DMS114 treated with DMSO at 0.1 percent for 48 hours (cell line): Measurements from ENCODE around the gene AMMECR1.

ENCODE experiments used
- DNase-seq: peaks from one replicate; lab custom pipeline; 2025; ENCODE audit not compliant: unreplicated experiment; lab: John Stamatoyannopoulos, UW

The AMMECR1 gene

DNA sequence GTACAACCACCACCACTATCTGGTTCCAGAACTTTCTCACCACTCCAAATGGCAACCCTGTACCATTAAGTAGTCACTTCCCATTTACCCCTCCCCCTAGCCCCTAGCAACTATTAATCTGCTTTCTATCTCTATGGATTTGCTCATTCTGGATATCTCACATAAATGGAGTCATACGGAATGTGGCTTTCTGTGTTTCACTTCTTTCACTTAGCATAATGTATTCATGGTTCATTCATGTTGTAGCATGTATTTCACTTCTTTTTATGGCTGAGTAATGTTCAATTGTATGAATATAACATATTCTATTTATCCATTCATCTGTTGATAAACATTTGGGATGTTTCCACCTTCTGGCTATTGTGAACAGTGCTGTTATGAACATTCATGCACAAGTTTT lies 104.7 kb downstream of the AMMECR1 start:
- no peak for DNase-seq

DNA sequence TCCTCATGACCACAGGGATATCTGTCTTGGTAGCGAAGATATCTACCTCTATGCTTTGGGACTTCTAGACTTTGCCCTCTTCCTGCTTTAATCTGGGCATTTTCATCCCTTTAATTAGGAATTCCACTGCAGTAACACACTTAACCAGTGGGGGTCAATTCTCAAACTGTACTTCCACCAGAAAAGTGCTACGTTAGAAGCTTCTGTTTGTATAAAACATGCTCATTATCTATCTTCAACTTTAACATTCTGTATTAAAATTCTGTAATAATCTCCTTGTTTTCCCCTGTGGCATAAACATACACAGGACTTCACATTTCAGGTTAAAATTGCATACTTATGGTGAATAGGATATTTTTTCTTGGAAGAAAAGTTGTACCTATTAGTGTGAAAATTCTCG lies 105.6 kb downstream of the AMMECR1 start:
- no peak for DNase-seq

DNA sequence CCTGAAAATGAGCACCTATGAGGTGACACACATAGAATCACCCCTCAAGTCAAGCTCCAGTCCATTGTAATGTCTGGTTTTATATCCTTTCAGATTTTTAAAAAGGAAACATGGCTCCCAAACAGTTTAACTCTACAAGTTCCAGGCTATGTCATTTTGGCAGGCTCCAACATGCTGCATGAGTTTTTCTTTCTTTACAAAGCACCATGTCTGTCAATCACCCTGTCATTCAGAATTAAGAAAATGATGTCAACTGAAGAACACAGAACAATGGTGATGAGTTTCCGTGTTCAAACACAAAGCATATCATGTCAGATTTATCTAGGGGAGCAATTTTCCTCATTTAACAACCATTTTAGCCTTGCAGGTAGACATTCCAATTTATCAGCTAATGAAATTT lies 106.5 kb downstream of the AMMECR1 start:
- DNase-seq, result no peak

- no peak for DNase-seq
Measured at GRCh38 chrX:110210417-110211139, 107.3 kb downstream of the AMMECR1 start.

- no peak for DNase-seq
Measured at GRCh38 chrX:110208092-110208491, 109.8 kb downstream of the AMMECR1 start.

- no peak for DNase-seq
Measured at GRCh38 chrX:110204986-110205385, 112.9 kb downstream of the AMMECR1 start.

DNA sequence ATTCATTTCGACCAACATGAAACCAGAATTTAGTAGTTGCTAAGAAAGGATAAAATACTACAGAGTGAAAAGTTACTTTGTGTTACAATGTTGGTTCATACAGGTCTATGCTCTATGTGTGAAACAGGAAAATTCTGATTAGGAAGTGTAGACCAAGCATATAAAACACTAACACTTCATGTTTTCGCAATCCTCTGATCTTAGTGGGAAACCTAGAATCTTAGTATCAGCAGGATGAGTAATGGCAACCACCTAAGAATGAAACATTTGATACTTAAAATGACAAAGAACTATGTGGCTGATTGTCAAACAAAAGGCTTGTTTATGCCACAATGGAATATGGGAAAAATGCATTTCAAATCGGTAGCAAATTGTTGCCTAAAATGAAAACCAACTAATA lies 116.1 kb downstream of the AMMECR1 start:
- DNase-seq, result no peak

DNA sequence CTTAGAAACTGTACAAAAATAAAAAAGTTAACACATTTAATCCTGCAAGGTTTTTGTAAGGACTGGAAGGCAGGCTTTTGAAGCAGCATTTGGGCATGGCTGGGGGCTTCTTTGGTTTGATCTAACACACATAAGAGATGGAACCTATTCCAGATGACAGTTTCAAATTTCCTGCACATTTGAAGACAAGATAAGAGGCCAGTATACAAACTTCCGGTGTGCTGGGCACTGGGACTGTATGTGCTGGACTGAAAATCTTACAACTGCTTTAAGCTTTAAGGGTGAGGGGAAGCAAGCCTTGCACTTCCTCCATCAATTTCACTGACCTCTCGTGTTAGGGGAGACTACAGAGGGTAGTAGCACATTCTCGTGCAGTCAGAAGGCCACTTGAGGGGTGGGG lies 122.9 kb downstream of the AMMECR1 start:
- DNase-seq, result no peak

- DNase-seq, result no peak
Measured at GRCh38 chrX:110192516-110192915, 125.4 kb downstream of the AMMECR1 start.

DNA sequence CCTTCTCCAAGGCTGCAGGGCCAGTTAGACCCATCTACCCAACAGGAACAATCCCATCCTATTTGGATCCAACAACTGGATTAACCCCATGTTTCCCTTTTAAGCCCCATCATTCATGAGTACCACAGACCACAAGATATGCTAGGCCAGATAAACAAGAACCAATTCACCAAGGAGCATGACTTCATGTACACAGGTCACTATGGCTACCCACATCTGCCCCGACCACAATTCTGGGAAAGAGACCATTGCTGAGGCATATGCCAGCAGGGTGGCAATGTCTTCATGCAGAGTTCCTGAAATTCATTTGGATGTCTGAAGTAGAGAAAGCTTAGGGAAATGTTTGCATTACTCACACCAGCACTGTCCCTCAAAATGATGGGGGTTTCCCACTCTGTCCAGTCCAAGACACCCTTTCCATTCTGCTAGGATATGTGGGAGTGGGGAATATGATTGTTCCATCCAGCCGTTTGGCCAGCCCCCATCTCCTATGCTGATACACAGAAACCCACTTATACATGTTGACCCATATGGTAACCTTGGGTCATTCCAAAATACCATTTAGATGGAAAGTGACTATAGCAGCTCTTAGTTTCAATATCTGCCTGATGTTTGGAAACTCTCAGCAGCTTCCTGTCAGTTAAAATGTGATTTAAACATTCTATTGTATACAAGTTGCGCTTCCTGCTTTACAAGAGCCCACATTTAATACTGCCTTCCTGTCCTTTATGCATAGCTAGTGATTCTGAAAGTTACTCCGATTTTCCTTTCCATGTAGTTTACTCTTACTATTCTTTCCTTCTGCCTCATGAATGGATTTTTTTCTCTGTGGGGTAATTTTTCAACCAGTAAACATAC lies 129.0 kb downstream of the AMMECR1 start:
- no peak for DNase-seq

GRCh38 chrX:110183314-110183713 lies 134.6 kb downstream of the AMMECR1 start:
- no peak for DNase-seq

GRCh38 chrX:110182865-110183264 lies 135.0 kb downstream of the AMMECR1 start:
- no peak for DNase-seq

DNA sequence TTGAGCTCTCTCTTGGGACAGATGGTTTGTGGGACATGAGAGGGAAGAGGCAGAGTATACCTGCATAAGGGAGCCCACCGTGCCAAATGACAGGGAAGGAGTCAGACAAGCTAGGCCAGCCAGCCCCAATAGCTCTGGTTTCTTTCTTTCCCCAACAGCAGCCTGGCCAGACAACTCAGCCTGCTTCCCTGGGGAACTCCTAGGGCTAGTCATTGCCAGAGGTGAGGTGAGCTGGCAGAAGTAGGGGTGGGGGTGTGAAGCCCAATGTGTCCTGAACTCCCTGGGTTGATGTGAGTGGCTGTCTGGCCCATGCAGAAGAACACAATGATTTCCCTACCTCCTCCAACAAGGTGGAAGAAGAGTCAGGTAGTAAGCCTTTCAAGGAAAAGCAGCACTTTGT lies 135.5 kb downstream of the AMMECR1 start:
- no peak for DNase-seq

GRCh38 chrX:110181459-110182137 lies 136.3 kb downstream of the AMMECR1 start:
- DNase-seq, result no peak

GRCh38 chrX:110180928-110181310 lies 137.0 kb downstream of the AMMECR1 start:
- no peak for DNase-seq

DNA sequence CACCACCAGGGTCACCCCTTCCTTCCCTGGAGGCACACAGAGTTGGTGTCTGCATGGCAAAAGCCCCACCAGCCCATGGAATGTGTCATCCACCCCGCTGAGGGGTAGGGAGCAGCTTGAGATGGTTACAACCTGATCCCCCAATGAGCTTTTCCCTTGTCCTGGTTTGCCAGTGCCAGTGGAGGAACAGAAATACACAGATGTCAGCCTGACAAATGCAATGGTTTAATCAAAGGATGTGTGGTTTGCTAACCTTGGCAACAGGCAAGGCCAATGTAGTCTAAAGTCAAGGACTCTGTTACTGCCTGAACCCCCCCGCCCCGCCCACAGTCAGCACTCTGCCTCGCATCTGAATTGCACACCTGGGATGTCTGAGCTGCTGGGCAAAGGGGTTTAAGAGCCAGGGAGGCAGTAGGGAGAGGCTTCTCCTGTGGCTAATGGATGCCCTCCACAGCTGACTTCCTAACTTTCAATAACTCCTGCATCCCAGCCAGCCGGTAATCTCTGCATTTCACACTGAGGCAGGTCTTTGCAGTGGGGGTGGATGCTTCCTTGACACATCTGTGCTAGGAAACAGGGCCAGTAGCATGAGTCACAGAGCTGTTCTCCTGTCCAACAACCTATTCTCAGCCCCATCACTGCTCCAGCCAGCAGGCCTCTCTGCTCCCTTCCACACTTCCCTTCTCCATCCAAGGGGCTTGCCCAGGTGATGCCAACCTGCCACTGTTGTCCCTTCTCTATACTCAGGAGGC lies 137.5 kb downstream of the AMMECR1 start:
- no peak for DNase-seq

DNA sequence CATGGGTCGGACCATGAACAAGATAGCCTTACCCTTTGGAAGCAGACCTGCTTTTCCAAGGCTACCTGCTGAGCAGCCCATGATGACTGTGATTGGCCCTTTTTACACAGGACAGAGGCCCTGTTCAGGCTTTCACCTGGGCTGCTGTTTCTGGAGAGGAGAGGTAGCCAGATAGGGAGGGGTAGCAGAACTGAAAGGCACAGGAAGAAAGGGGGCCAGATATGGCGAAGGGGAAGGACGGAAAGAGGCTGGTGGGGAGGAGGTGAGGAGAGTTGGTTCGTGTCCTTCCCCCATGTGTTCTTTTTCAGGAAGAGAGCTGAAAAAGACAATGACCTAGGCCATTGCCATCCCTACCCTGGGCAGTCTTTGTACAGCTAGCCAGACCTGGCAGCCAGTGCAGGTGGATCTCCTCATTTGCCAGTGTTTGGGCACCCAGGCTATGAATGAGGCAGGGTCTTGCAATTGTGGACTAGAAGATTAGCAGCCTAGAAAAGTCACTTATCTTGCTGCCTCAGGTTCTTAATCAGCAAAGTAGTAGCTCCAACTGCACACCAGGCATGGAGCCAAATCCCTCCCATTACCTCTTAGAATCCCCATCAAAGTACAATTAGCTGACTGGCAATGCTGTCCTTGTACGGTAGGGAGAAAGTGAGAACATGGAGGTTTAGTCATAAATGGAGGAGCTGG lies 139.6 kb downstream of the AMMECR1 start:
- no peak for DNase-seq

- no peak for DNase-seq
Measured at GRCh38 chrX:110175696-110176095, 142.2 kb downstream of the AMMECR1 start.

DNA sequence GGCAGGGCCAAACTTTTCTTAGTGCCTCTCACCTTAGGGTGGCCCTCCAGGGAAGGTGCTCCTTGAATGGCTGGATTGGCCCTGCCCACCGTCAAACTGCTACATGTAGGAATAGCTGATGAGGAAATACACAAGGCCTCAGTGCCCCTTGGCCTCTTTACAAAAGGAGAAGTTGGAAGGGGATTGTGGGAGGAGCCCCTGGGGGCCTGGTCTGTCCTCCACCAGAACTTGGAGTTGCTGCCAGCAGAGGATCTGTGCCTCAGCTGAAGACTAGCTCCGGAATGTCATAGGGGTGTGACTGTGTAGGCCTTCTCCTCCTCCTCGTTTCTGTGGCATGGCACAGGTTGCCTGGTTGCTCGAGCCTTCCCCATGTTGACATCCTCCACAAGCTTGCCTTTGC lies 142.7 kb downstream of the AMMECR1 start:
- DNase-seq, result no peak
